Activated CD8-positive, alpha-beta T cell treated with anti-CD3 and anti-CD28 coated beads for 36 hours (primary cell): ENCODE measurements around the gene NUPR2. TPM values are rescaled to one million over a fixed set of nuclear protein-coding genes. Genes with fewer than 3 reads are reported as not detected.
"Not testable (repeated sequence)": the region's sequence is repeated elsewhere in the genome, so short reads cannot be mapped to it uniquely, and the experiment has no call there.

Source experiments
- ATAC-seq: fragments of 200-7000 bp; cut with Tn5 transposase; one replicate; pipeline ENCODE4 v1.10.0; 2021; ENCODE audit warnings: mild to moderate bottlenecking, moderate library complexity
- CTCF ChIA-PET: fragments of 350-600 bp; sonication (Branson Sonifier 250); formaldehyde crosslinking; loops from one replicate; lab custom pipeline; 2021; ENCODE audit warnings: antibody characterized with exemption; lab: Charles Lee
- POLR2A ChIA-PET: fragments of 350-600 bp; sonication (Branson Sonifier 250); formaldehyde crosslinking; loops from one replicate; lab custom pipeline; 2021; ENCODE audit warnings: antibody characterized with exemption; lab: Charles Lee
- DNase-seq: peaks from one replicate; pipeline ENCODE4 v3.0.0-alpha.2; 2020
- H3K27ac Mint-ChIP-seq: one replicate; pipeline ENCODE4 v1.8.0; 2021; ENCODE audit warnings: mild to moderate bottlenecking, mixed read lengths
- H3K27me3 Mint-ChIP-seq: one replicate; pipeline ENCODE4 v1.8.0; 2021; ENCODE audit warnings: mixed read lengths
- H3K36me3 Mint-ChIP-seq: one replicate; pipeline ENCODE4 v1.8.0; 2021; ENCODE audit warnings: low read depth, mixed read lengths
- H3K4me1 Mint-ChIP-seq: one replicate; pipeline ENCODE4 v1.8.0; 2021; ENCODE audit warnings: low read depth, mixed read lengths
- H3K4me3 Mint-ChIP-seq: one replicate; pipeline ENCODE4 v1.8.0; 2021; ENCODE audit warnings: mild to moderate bottlenecking, moderate library complexity, mixed read lengths
- H3K9me3 Mint-ChIP-seq: one replicate; pipeline ENCODE4 v1.8.0; 2021; ENCODE audit warnings: mixed read lengths
- intact Hi-C: fragments of 100-400 bp; cut with micrococcal nuclease; formaldehyde crosslinking; loops from one replicate; pipeline ENCODE4 v1.10.0; 2022
- total RNA-seq, 2 experiments: library from RNA; stranded (reverse); gene quantifications; one replicate each; pipeline ENCODE4 v1.2.3, GENCODE V29; 2021
- TF ChIP-seq, protein P1 (sequence below): fragments of 200-600 bp; IDR thresholded peaks from one replicate; pipeline ENCODE4 v1.8.0; 2022; ENCODE audit warnings: antibody characterized with exemption, mild to moderate bottlenecking

Gene NUPR2, protein sequence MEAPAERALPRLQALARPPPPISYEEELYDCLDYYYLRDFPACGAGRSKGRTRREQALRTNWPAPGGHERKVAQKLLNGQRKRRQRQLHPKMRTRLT
- not detected for total RNA-seq

DNA sequence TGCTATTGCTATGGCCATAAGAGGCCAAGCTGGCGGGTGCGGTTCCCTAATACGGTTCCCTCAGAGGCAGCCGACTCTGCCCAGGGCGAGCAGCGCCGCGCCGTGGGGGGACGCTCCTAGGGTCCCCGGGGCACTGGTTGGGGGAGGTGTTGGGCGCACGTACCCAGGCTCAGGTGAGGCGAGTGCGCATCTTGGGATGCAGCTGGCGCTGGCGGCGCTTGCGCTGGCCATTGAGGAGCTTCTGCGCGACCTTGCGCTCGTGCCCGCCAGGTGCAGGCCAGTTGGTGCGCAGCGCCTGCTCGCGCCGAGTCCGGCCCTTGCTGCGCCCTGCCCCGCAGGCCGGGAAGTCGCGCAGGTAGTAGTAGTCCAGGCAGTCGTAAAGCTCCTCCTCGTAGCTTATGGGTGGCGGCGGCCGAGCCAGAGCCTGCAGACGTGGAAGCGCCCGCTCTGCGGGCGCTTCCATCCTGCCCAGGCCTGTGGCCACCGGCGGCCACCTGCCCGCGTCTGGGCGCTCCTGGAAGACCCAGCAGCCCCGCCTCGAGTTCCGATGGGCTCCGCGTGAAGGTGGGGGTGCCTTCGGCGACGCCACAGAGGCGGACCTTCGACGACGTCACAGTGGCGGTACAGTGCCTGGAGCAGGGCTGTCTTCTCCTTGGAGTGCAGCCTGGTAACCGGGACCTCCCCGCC lies at the start of gene NUPR2:
TSS of gene NUPR2 (minus strand) at position 566 of the 687 bp plus-strand sequence. CDS start at position 463, 103 bp downstream.
- ChIA-PET POLR2A (no interaction called here), CTCF (no interaction called here)
- H3K27ac Mint-ChIP-seq, result no peak within 1 kb of the TSS
- intact Hi-C loops, result no loop called here
- peak within 1 kb of the TSS; percentile 29 for H3K4me3 Mint-ChIP-seq
- ATAC-seq, result no peak
- H3K4me1 Mint-ChIP-seq, result no peaks in the 10 kb centered on the region
- TF ChIP-seq, protein P1, sequence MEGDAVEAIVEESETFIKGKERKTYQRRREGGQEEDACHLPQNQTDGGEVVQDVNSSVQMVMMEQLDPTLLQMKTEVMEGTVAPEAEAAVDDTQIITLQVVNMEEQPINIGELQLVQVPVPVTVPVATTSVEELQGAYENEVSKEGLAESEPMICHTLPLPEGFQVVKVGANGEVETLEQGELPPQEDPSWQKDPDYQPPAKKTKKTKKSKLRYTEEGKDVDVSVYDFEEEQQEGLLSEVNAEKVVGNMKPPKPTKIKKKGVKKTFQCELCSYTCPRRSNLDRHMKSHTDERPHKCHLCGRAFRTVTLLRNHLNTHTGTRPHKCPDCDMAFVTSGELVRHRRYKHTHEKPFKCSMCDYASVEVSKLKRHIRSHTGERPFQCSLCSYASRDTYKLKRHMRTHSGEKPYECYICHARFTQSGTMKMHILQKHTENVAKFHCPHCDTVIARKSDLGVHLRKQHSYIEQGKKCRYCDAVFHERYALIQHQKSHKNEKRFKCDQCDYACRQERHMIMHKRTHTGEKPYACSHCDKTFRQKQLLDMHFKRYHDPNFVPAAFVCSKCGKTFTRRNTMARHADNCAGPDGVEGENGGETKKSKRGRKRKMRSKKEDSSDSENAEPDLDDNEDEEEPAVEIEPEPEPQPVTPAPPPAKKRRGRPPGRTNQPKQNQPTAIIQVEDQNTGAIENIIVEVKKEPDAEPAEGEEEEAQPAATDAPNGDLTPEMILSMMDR, result no peak
- no peak for DNase-seq
- peaks cover 25% of the 10 kb centered on the region for H3K27me3 Mint-ChIP-seq
- H3K9me3 Mint-ChIP-seq, result no peaks in the 10 kb centered on the region
- H3K36me3 Mint-ChIP-seq, result no peaks in the 10 kb centered on the region

DNA sequence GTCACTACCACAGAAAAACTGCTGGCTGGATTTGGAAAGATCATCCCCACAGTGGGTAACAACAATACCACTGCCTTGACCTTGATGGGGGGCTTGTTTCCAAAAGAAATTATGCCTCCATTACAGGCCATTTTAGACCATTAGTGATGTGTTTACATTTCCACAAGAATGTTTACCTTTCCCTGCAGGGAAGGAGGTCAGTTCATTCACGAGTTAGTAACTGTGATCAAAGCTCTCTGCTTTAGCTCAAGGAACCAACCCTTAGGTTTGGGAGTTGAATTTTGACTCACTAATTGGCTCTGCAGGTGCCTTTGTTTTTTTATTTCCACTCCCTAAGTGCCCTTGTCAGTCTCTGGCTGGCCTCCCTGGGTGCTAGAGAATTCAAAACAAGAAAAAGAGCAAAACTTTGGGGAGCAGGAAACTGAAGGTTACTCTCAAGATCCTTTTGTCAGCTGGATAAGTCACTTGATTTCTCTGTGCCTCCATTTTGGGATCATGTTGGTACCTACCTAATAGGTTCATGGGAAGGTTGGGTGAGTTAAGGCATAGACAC lies 41.1 kb upstream of the NUPR2 start:
- intact Hi-C loops, result no loop called here
- Mint-ChIP-seq H3K9me3 (peaks cover 18% of the 10 kb centered on the region), H3K27ac (no peak overlapping the region), H3K27me3 (peaks cover 4% of the 10 kb centered on the region), H3K4me3 (no peak overlapping the region), H3K4me1 (no peaks in the 10 kb centered on the region), H3K36me3 (peaks cover 1% of the 10 kb centered on the region)
- POLR2A ChIA-PET, result no interaction called here
- CTCF ChIA-PET, result no interaction called here
- TF ChIP-seq, protein P1, result no peak
- ATAC-seq, result no peak
- DNase-seq, result no peak

DNA sequence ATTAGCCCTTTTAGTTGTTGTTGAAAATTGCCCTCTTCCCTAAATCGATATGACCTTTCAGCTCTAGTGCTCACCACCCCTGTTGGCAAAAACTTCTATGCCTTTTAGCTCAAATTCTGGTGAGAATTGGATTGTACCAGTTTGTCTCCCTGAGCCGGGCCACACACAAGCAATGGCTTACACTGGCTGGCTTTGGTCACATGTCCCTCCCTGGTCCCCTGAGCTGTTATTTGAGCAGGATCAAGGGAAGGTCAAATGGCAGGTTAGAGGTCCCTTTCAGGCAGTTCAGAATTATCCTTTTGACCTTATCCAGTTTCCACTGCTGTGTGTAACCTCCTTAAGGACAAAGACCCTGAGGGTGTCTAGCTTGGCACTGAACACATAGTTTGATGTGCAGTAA lies 14.8 kb upstream of the NUPR2 start:
- H3K27ac Mint-ChIP-seq, H3K4me3 Mint-ChIP-seq, H3K27me3 Mint-ChIP-seq, H3K4me1 Mint-ChIP-seq, intact Hi-C loops, CTCF ChIA-PET, DNase-seq, H3K36me3 Mint-ChIP-seq, H3K9me3 Mint-ChIP-seq, ATAC-seq: not testable (repeated sequence)
- POLR2A ChIA-PET, result interaction anchor here (0.7 kb wide), 1 partner anchor 386 kb away, joined by 3 read pairs; no protein-coding TSS in a partner anchor

DNA sequence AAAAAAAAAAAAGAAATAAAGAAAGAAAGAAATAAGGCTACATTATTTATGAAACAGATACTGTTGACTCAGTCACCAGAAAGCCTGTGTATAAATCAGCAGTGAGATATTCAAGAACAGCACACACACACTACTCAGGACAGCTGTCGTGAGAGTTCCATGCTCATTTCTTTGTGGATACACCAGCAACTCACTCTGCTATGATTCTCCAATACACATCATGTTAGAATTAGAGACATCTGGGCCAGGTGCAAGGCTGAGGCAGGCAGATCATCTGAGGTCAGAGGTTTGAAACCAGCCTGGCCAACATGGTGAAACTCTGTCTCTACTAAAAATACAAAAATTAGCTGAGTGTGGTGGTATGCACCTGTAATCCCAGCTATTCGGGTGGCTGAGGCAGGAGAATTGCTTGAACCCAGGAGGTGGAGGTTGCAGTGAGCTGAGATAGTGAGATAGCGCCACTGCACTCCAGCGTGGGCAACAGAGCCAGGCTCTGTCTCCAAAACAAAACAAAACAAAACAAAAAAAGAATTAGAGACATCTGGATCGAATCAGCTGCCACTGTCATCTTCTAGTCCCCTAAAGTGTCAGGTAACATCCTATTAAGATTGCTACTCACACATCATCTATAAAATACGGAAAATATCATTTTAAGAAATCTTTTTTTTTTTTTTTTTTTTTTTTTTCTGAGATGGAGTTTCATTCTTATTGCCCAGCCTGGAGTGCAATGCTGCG lies 11.2 kb upstream of the NUPR2 start:
- no peak overlapping the region for H3K27ac Mint-ChIP-seq
- ATAC-seq (no peak), DNase-seq (no peak)
- H3K9me3 Mint-ChIP-seq, result no peaks in the 10 kb centered on the region
- no peaks in the 10 kb centered on the region for H3K27me3 Mint-ChIP-seq
- H3K36me3 Mint-ChIP-seq, result no peaks in the 10 kb centered on the region
- no peak overlapping the region for H3K4me3 Mint-ChIP-seq
- CTCF ChIA-PET, result no interaction called here
- TF ChIP-seq, protein P1, result no peak
- intact Hi-C loops, result no loop called here
- POLR2A ChIA-PET, result no interaction called here
- no peaks in the 10 kb centered on the region for H3K4me1 Mint-ChIP-seq

DNA sequence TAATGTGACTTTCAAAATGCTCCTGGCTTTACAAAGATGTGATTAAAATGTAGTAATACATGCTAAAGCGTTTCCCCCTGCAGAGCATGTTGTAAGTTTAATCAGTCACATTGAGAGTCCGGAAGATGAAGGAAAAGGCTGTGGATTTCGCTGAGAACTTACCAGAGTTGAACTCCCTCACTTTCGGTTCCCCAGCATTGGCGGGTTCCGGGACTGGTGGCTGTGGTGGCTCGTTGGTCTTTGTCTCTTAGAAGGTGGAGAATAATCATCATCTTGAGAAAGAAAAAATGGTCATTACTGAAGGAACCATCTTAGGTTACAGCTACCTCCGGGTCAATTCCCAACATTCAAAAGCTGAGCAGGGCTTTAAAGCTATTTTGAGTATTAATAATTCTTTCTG lies 9.6 kb upstream of the NUPR2 start:
- Mint-ChIP-seq H3K27me3 (no peaks in the 10 kb centered on the region), H3K27ac (no peak overlapping the region), H3K4me1 (no peaks in the 10 kb centered on the region), H3K4me3 (no peak overlapping the region), H3K9me3 (no peaks in the 10 kb centered on the region), H3K36me3 (no peaks in the 10 kb centered on the region)
- POLR2A ChIA-PET, result no interaction called here
- CTCF ChIA-PET, result no interaction called here
- ATAC-seq, result no peak
- TF ChIP-seq, protein P1, result no peak
- intact Hi-C loops, result no loop called here
- DNase-seq, result no peak
